CD4-positive, alpha-beta T cell (primary cell): ENCODE data around the gene CCL16. TPM values are rescaled to one million over a fixed set of nuclear protein-coding genes. Genes with fewer than 3 reads are reported as not detected.

Experiments used
- ATAC-seq: fragments of 200-7000 bp; cut with Tn5 transposase; one replicate; pipeline ENCODE4 v1.10.0; 2022; ENCODE audit warnings: mild to moderate bottlenecking; ENCODE audit not compliant: poor library complexity
- CTCF ChIA-PET: fragments of 350-600 bp; sonication (Branson Sonifier 250); formaldehyde crosslinking; loops from one replicate; lab custom pipeline; 2021; ENCODE audit warnings: antibody characterized with exemption, inconsistent platforms; lab: Charles Lee
- POLR2A ChIA-PET: fragments of 350-600 bp; sonication (Branson Sonifier 250); formaldehyde crosslinking; loops from one replicate; lab custom pipeline; 2021; ENCODE audit warnings: antibody characterized with exemption, inconsistent platforms; lab: Charles Lee
- DNase-seq, 14 experiments: peaks; one replicate each; pipeline ENCODE4 v3.0.0-alpha.2; 2013 to 2020; ENCODE audit warnings: mixed read lengths in 2 of 14
- H3K27ac ChIP-seq, 2 donors: one replicate each; pipeline versions ENCODE4 v1.5.1 to v1.7.0; 2013; ENCODE audit warnings: low read length in 2 of 2, low read depth in 1 of 2, mild to moderate bottlenecking in 1 of 2
- H3K27me3 ChIP-seq, 2 experiments: 1 replicate in 1 of 2; 2 replicates in 1 of 2; pipeline versions ENCODE4 v1.6.1 to v1.7.0; 2013; ENCODE audit warnings: low read length in 2 of 2, control low read depth in 1 of 2, mild to moderate bottlenecking in 1 of 2, moderate library complexity in 1 of 2; ENCODE audit not compliant: insufficient read depth in 2 of 2, control insufficient read depth in 1 of 2
- H3K36me3 ChIP-seq: one replicate; pipeline ENCODE4 v1.6.1; 2013; ENCODE audit warnings: low read length, control low read depth; ENCODE audit not compliant: insufficient read depth
- H3K4me1 ChIP-seq: one replicate; pipeline ENCODE4 v1.6.1; 2013; ENCODE audit warnings: low read length, control low read depth; ENCODE audit not compliant: insufficient read depth
- H3K4me3 ChIP-seq: one replicate; pipeline ENCODE4 v1.5.1; 2013; ENCODE audit warnings: mild to moderate bottlenecking, low read length, moderate library complexity
- H3K9me3 ChIP-seq, 2 experiments: 1 replicate in 1 of 2; 2 replicates in 1 of 2; pipeline versions ENCODE4 v1.6.1 to v1.7.0; 2013; ENCODE audit warnings: low read length in 2 of 2, mild to moderate bottlenecking in 2 of 2, control low read depth in 1 of 2, moderate library complexity in 1 of 2; ENCODE audit not compliant: control insufficient read depth in 1 of 2, insufficient read depth in 1 of 2
- H3K27ac Mint-ChIP-seq: one replicate; pipeline ENCODE4 v1.8.0; 2020; ENCODE audit warnings: mixed read lengths
- H3K27me3 Mint-ChIP-seq: one replicate; pipeline ENCODE4 v1.8.0; 2021; ENCODE audit warnings: mixed read lengths
- H3K36me3 Mint-ChIP-seq: one replicate; pipeline ENCODE4 v1.8.0; 2021; ENCODE audit warnings: low read depth, mixed read lengths
- H3K4me1 Mint-ChIP-seq: one replicate; pipeline ENCODE4 v1.8.0; 2021; ENCODE audit warnings: low read depth, mixed read lengths
- H3K4me3 Mint-ChIP-seq: one replicate; pipeline ENCODE4 v1.8.0; 2020; ENCODE audit warnings: mild to moderate bottlenecking, mixed read lengths
- H3K9me3 Mint-ChIP-seq: one replicate; pipeline ENCODE4 v1.8.0; 2020; ENCODE audit warnings: mixed read lengths
- CTCF ChIP-seq: fragments of 200-600 bp; IDR thresholded peaks from one replicate; pipeline ENCODE4 v1.8.0; 2022; ENCODE audit warnings: antibody characterized with exemption, mild to moderate bottlenecking
- intact Hi-C, 2 experiments: fragments of 100-400 bp; cut with DNase I in 1 of 2; cut with micrococcal nuclease in 1 of 2; formaldehyde crosslinking; loops; one replicate each; pipeline versions ENCODE4 v1.15.1 to v1.9.0; 2023 to 2025; cut with DNase I, micrococcal nuclease
- total RNA-seq, 174 experiments: library from RNA in 2 of 174; stranded (reverse) in 2 of 174; gene quantifications; one replicate each; pipeline ENCODE4 v1.2.3 and lab custom pipeline; 2021 to 2026

Gene CCL16
- total RNA-seq, 2 experiments from 2014 or later = not detected

DNA sequence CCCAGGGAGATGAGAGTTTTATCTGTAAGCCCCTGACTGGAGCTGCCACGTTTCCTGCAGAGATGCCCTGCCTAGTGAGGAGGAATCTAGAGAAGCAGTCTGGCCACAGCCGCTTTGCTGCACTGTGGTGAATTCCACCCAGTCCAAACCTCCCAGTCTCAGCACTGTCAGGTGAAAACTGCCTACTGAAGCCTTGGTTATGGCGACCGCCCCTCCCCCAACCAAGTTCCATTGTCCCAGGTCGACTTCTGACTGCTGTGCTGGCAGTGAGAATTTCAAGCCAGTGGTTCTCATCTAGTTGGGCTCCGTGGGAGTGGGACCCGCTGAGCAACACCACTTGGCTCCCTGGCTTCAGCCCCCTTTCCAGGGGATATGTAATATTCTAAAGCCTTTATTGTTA, 27.6 kb downstream of the CCL16 start:
- CTCF ChIA-PET = no interaction called here
- Mint-ChIP-seq H3K4me1 (no peaks in the 10 kb centered on the region), H3K4me3 (no peak overlapping the region), H3K27me3 (peaks cover 21% of the 10 kb centered on the region), H3K36me3 (no peaks in the 10 kb centered on the region), H3K9me3 (no peaks in the 10 kb centered on the region), H3K27ac (no peak overlapping the region)
- no peak for TF ChIP-seq CTCF
- no peak overlapping the region for H3K27ac ChIP-seq
- DNase-seq = no peak
- H3K4me3 ChIP-seq = no peak overlapping the region
- no peak for ATAC-seq
- no peaks in the 10 kb centered on the region for H3K27me3 ChIP-seq
- no peaks in the 10 kb centered on the region for H3K4me1 ChIP-seq
- no peaks in the 10 kb centered on the region for H3K36me3 ChIP-seq
- H3K9me3 ChIP-seq = no peaks in the 10 kb centered on the region
- POLR2A ChIA-PET = no interaction called here
- intact Hi-C loops = no loop called here

GRCh38 chr17:35949401-35949800, 31.9 kb downstream of the CCL16 start:
- no peak for ATAC-seq
- H3K9me3 ChIP-seq = no peaks in the 10 kb centered on the region
- H3K27me3 ChIP-seq = no peaks in the 10 kb centered on the region
- no peaks in the 10 kb centered on the region for H3K9me3 Mint-ChIP-seq
- no peaks in the 10 kb centered on the region for H3K36me3 ChIP-seq
- POLR2A ChIA-PET = no interaction called here
- DNase-seq = no peak
- CTCF ChIA-PET = interaction anchor here (1.1 kb wide), 1 partner anchor 9 kb away, joined by 3 read pairs; no protein-coding TSS in a partner anchor
- H3K4me3 Mint-ChIP-seq = no peak overlapping the region
- H3K36me3 Mint-ChIP-seq = no peaks in the 10 kb centered on the region
- peaks cover 6% of the 10 kb centered on the region for H3K4me1 ChIP-seq
- no peak overlapping the region for H3K4me3 ChIP-seq
- TF ChIP-seq CTCF = no peak
- no peak overlapping the region for H3K27ac Mint-ChIP-seq
- intact Hi-C loops = loop anchor here in 1 of 2 experiments (10.0 kb wide), 1 partner anchor 535 kb away; the partner anchor contains the start of gene ZNHIT3
- no peak overlapping the region for H3K27ac ChIP-seq
- no peaks in the 10 kb centered on the region for H3K4me1 Mint-ChIP-seq
- H3K27me3 Mint-ChIP-seq = no peaks in the 10 kb centered on the region

- no peaks in the 10 kb centered on the region for H3K36me3 Mint-ChIP-seq
- no peak for ATAC-seq
- H3K27ac Mint-ChIP-seq = no peak overlapping the region
- no peaks in the 10 kb centered on the region for H3K9me3 ChIP-seq
- H3K27ac ChIP-seq = no peak overlapping the region
- intact Hi-C loops = loop anchor here in 1 of 2 experiments (10.0 kb wide), 1 partner anchor 537 kb away; the partner anchor contains the start of gene ZNHIT3
- no peaks in the 10 kb centered on the region for H3K9me3 Mint-ChIP-seq
- H3K27me3 ChIP-seq = no peaks in the 10 kb centered on the region
- POLR2A ChIA-PET = no interaction called here
- H3K4me3 Mint-ChIP-seq = no peak overlapping the region
- CTCF ChIA-PET = interaction anchor here (1.1 kb wide), 1 partner anchor 11 kb away, joined by 3 read pairs; no protein-coding TSS in a partner anchor
- peaks cover 6% of the 10 kb centered on the region for H3K4me1 ChIP-seq
- H3K36me3 ChIP-seq = no peaks in the 10 kb centered on the region
- H3K4me3 ChIP-seq = no peak overlapping the region
- no peaks in the 10 kb centered on the region for H3K27me3 Mint-ChIP-seq
- no peak for DNase-seq
- H3K4me1 Mint-ChIP-seq = no peaks in the 10 kb centered on the region
- no peak for TF ChIP-seq CTCF
Measured at GRCh38 chr17:35948092-35948491, 33.2 kb downstream of the CCL16 start.
